ENCODE results near the gene TMEM214. TPM values are rescaled to one million over a fixed set of nuclear protein-coding genes. Genes with fewer than 3 reads are reported as not detected.

TMEM214 gene
- polyA plus RNA-seq, 1 experiment, result 235 TPM

GRCh38 chr2:27079233-27080139 is 46.7 kb downstream of the TMEM214 start:
- TF ChIP-seq CTCF (IDR thresholded peaks at IDR 0.05; ENCODE audit: insufficient read depth, low read depth, low read length), result no peak
- Histone ChIP-seq H3K27me3 (ENCODE audit: control insufficient read depth, insufficient read depth, low read length) (no peaks in the 10 kb centered on the region), H3K36me3 (ENCODE audit: control insufficient read depth, insufficient read depth, low read length) (peaks cover 17% of the 10 kb centered on the region), H3K4me3 (ENCODE audit: low read depth, low read length) (peak overlapping the region; percentile 53)
- DNase-seq (ENCODE audit: low read depth), result no peak
- ChIA-PET POLR2A (interaction anchor here (0.5 to 1.3 kb wide), 2 partner anchors 8 to 29 kb away, joined by 3 to 10 read pairs; partner anchors contain the start of gene AGBL5), CTCF (interaction anchor here (0.6 to 3.4 kb wide), 9 partner anchors 8 to 233 kb away, joined by 3 to 28 read pairs (median 3); partner anchors contain the start of genes AGBL5 and KHK)

GRCh38 chr2:27080140-27080469 is 47.3 kb downstream of the TMEM214 start:
- CTCF ChIA-PET, result interaction anchor here (0.6 to 3.4 kb wide), 7 partner anchors 8 to 234 kb away, joined by 3 to 28 read pairs (median 3); partner anchors contain the start of gene AGBL5
- no peak for DNase-seq (ENCODE audit: low read depth)
- TF ChIP-seq CTCF (IDR thresholded peaks at IDR 0.05; ENCODE audit: insufficient read depth, low read depth, low read length), result no peak
- Histone ChIP-seq H3K4me3 (ENCODE audit: low read depth, low read length) (peak overlapping the region; percentile 53), H3K27me3 (ENCODE audit: control insufficient read depth, insufficient read depth, low read length) (no peaks in the 10 kb centered on the region), H3K36me3 (ENCODE audit: control insufficient read depth, insufficient read depth, low read length) (peaks cover 17% of the 10 kb centered on the region)
- POLR2A ChIA-PET, result no interaction called here

- CTCF ChIA-PET, result interaction anchor here (0.6 to 3.4 kb wide), 16 partner anchors 8 to 235 kb away, joined by 3 to 28 read pairs (median 4); partner anchors contain the start of gene AGBL5
- no peak for TF ChIP-seq CTCF (IDR thresholded peaks at IDR 0.05; ENCODE audit: insufficient read depth, low read depth, low read length)
- Histone ChIP-seq H3K27me3 (ENCODE audit: control insufficient read depth, insufficient read depth, low read length) (no peaks in the 10 kb centered on the region), H3K4me3 (ENCODE audit: low read depth, low read length) (peak overlapping the region; percentile 53), H3K36me3 (ENCODE audit: control insufficient read depth, insufficient read depth, low read length) (peaks cover 17% of the 10 kb centered on the region)
- DNase-seq (ENCODE audit: low read depth), result no peak
- POLR2A ChIA-PET, result no interaction called here
Measured at GRCh38 chr2:27080603-27080936, 47.8 kb downstream of the TMEM214 start.

- CTCF ChIA-PET, result interaction anchor here (1.1 to 3.4 kb wide), 8 partner anchors 14 to 197 kb away, joined by 4 to 28 read pairs (median 4); partner anchors contain the start of gene AGBL5
- Histone ChIP-seq H3K36me3 (ENCODE audit: control insufficient read depth, insufficient read depth, low read length) (peaks cover 17% of the 10 kb centered on the region), H3K4me3 (ENCODE audit: low read depth, low read length) (no peak overlapping the region), H3K27me3 (ENCODE audit: control insufficient read depth, insufficient read depth, low read length) (no peaks in the 10 kb centered on the region)
- TF ChIP-seq CTCF (IDR thresholded peaks at IDR 0.05; ENCODE audit: insufficient read depth, low read depth, low read length), result no peak
- DNase-seq (ENCODE audit: low read depth), result no peak
- POLR2A ChIA-PET, result no interaction called here
Measured at GRCh38 chr2:27081984-27082772, 49.4 kb downstream of the TMEM214 start.

Data from BJ (cell line).